Stimulated activated CD4-positive, alpha-beta T cell treated with anti-CD3 and anti-CD28 coated beads, TNF-alpha, amount 100 ng/mL, for 24 hours (primary cell): ENCODE measurements around the gene SLC6A18.

Experiments used
- DNase-seq, 3 experiments: peaks; one replicate each; pipeline ENCODE4 v3.0.0-alpha.2; 2020; ENCODE audit warnings: low read depth in 3 of 3

The SLC6A18 gene

DNA sequence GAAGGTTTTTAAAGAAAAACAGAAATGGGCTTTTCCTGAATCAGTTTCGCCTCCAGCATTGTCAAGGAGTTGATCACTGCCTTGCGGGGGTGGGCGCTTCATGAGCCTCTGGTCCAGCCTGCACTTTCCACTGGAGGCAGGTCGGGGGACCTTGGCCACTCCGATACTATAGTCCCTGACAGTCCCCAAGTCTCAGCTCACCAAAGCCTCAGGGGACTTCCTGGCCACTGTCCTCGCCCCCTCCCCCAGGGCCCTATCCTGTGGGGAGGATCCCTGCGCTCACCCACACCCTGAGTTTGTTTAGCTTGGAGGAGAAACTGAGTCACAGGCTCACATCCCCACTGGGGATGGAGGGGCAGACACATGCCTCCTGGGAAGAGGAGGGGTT, 22.4 kb upstream of the SLC6A18 start:
- DNase-seq = no peak

DNA sequence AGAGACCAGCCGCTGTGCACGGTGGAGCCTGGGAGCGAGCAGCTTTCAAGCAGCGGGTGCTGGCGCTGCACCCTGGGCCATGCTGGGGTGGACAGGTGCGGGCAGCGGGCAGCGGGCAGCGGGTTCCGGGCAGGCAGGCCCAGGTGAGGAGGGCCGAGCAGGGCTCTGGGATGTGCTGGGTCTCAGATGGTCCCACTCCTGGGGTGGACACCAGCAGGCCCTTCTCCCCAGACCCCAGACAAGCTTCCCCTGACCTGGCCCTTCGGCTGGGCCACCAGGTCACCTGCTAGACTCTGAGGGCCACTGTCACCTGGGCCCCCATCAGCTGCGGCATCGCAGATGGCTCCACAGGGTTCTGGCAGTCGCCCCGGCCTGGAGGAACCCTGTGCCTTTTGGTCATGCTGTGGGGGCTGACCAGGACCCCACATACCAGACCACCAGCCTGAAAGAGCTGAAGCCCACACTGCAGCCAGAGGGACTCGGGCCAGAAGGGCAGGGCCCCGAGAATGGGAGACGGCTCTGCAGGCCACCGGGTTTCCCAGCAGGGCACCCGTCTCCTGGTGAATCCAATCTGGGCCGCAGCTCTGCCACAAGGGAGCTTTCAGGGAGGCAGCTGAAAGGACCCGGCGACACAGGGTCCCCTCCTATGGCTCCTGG, 21.7 kb upstream of the SLC6A18 start:
- no peak for DNase-seq

DNA sequence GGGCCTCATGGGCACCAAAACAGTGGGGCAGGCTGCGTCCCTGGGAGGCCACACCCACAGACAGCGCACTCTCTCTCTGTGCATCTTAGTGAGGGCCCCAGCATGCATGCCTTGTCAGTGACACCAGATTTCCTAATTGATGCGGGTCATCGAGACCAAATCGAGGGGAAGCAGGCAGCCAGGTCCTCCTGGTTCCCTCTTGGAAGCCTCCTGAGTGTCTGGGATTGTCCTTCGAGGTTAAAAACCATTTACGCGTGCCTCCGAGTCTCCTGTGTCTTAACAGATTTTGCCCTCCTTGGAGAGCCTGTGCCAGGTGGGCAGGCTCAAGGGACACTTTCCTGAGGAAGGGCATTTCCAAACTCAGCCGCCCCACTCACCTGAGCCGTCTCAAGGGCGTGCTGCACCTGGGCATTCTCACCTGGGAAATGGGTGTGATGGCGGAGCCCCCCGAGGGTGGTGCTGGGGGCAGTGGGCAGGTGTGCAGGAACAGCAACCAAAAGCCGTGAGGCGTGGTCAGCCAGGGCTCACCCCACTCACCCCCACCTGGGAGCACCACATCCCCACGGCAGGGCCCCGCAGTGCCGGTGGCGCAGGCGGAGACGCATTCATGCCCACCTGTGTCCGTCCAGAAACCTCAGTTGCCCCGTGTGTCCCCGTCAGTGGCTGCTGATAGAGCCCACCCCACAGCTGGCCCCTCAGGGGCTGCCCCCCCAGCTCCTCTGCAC, 21.1 kb upstream of the SLC6A18 start:
- DNase-seq = no peak

DNA sequence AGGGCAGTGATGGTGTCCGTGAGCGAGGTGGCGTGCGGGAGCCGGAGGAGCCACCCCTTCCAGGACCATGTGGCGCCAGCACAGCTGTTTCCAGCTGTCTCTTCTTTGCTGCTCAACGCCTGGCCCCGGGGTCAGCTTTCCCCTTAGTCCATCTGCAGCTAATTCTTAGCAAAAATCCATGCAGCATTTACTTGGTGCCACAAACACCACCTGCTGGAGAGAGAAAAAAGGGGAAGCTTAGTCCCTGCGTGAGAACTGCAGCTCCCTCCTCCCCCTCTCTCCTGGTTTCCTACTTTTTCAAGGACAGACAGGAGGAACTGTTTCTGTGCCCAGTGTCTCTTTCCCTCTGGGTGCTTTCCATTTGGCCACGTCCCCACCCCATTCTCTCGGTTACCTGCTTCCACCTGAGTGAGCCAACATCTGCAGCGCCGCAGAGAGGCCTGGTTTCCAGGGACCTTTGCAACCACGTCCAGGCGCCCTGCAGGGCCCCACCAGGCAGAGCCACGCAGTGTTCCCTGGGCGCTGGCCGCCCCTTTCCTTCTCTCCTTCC, 20.4 kb upstream of the SLC6A18 start:
- DNase-seq = no peak

DNA sequence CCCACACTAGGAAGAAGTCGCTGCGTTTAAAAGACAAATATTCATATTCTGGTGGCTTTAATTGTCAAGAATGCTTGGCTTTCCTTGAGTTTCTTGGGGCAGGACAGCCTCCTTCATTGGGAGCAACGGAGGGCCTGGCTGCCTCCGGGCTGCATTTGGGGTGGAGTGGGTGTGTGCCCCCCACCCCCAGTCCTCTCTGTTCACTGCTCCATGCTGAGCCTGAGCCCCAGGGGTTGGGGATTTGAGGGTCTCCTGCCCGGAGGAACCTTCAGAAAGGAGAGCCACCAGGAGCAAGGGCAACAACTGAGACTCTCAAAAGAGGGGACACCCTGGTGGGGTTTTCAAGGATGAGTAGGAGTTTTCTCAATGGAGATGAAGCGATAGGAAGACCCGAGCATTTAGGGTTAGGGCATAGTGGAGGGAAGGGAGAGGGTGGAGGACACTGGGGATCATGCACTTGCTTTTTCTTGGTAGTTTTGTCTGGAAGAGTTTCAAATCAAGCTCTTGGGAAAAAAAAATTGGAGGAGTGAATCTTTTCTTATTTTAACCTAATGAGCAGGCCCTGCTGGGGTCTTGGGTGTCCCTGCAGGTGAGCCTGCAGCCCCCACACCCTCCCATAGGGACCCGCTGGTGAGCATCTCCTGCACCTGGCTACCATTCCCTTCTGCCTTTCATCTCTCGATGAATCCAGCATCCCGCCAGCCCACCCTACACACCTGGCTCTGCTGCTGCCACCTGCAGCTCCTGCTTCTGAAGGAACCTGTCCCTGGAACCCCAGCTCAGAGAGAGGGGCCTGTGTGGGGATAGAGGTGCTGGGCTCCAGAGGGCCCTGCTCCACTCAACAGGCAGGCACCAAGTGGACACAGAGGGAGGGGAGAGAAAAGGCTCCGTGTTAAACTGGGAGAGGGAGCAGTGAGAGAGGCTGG, 19.7 kb upstream of the SLC6A18 start:
- DNase-seq = no peak

DNA sequence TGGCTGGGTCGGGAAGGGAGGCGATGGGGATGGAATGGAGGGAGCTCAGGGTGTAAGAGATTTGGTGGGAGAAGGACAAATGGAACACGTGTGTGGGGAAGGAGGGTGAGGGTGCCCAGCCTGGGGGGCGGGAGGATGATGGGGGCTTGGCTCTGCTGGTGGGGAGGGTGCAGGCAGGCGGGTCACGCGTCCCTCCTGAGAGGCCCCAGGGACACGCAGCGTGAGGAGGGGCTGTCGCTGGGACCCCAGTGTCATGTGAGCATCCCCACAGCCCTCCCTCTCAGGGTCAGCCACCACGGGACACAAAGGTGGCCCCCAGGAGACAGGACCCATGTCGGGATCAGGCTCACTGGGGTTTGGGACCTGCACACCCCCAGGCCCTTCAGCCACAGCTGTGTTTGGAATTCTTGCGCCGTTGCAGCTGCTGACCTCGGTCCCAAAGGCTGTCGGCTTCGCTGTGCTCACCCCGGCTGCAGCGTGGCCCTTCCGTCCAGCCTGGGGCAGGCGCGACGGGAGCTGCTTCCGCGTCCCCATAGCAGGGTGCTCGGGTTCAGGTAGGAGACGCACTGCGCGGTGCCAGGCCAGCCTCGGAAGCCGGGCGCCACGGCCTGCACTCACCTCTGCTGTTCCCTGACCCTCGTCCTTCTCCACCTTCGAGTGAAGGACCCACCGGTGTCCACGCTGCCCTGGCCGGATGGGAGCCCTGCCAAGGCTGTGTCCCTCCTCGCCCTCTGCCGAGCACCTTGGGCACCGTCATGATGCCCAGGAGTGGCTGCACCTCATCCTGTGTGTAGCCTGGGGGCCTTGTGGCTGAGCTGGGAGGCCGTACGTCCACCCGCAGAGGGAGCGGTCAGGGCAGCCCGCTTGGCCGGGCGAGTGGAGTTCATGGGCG, 18.4 kb upstream of the SLC6A18 start:
- DNase-seq = no peak

DNA sequence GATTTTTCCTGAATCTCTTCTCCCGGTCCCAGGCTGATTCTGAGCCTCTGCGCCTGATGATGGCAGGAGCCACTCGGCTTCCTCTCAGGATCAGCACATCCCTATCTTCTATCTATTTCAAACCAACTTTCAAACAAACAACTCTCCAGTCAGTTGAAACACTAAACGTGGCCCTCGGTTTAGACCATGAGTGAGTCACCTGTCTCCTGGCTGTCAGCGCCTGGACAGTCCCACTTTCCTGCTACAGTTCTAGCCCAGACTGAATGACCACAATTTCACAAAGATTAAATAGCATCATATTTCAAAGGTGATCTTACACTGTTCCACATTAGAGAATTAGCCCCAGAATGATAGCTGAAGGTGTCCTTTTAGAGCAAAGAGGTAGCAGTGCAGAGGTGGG, 17.6 kb upstream of the SLC6A18 start:
- DNase-seq = no peak

DNA sequence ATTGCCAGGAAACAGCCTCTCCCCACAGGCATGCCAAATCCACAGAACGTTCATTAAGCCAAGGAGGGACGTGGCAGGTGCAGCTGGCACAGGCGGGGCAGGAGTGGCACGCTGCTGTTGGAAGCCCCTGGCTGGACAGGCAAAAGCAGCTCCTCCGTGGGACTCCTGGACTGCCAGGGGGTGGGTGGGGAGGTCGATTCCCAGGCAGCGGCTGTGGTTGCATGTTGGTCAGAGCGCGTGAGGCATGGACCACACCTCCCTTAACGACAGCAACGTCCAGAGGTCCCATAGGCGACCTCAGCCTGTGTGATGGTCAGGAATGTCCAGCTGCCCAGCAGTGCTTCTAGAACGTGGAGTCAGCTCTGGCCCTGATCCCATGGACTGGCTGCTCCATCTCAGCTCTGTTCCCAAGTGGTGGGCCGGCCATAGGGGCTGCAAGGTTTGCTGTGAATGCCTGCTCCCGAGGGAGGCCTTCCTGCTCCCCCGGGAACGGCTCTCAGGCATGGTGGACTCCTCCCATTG, 16.9 kb upstream of the SLC6A18 start:
- no peak for DNase-seq

DNA sequence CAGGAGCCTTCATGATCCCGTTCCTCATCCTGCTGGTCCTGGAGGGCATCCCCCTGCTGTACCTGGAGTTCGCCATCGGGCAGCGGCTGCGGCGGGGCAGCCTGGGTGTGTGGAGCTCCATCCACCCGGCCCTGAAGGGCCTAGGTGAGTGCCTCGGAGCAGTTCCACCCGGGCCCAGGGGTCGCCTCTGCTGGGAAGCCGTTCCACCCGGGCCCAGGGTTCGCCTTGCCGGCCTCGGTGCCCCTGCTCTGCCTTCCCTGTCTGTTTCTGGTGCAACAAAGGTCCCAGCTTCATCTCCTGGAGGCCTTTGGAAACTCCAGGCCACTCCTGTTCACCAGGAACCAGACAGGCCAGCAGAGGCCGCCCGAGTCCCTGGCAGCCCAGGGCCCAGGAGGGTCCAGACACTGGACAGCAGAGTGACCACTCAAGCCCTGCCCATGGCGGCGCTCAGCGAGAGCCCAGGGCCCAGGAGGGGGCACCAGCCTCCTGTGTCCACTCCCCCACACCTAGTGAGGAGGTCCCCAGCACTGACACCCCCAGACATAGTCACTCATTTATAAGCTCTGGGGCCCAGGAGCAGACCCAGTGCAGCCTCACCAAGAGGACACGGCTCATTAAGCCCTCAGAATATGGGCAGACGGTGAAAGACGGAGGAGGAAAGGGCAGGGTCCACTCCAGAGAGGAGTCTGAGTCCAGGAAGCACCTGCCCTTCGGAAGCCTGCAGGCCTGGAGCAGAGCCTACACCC, 16.3 kb upstream of the SLC6A18 start:
- no peak for DNase-seq

DNA sequence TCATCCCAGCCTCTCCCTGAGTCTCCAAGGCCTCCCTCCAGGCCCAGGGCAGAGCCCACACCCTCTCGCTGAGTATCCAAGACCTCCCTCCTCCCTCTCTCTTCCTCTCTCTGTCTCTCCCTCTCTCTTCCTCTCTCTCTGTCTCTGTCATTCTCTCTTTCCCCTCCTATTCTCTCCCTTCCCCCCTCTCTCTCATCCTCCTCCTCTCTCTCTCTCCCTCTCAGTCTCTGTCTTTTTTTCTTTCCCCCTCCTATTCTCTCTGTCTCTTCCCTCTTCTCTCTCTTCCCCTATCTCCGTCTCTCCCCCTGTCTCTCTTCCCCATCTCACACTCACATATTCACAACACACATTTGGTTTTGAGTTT, 15.7 kb upstream of the SLC6A18 start:
- no peak for DNase-seq

DNA sequence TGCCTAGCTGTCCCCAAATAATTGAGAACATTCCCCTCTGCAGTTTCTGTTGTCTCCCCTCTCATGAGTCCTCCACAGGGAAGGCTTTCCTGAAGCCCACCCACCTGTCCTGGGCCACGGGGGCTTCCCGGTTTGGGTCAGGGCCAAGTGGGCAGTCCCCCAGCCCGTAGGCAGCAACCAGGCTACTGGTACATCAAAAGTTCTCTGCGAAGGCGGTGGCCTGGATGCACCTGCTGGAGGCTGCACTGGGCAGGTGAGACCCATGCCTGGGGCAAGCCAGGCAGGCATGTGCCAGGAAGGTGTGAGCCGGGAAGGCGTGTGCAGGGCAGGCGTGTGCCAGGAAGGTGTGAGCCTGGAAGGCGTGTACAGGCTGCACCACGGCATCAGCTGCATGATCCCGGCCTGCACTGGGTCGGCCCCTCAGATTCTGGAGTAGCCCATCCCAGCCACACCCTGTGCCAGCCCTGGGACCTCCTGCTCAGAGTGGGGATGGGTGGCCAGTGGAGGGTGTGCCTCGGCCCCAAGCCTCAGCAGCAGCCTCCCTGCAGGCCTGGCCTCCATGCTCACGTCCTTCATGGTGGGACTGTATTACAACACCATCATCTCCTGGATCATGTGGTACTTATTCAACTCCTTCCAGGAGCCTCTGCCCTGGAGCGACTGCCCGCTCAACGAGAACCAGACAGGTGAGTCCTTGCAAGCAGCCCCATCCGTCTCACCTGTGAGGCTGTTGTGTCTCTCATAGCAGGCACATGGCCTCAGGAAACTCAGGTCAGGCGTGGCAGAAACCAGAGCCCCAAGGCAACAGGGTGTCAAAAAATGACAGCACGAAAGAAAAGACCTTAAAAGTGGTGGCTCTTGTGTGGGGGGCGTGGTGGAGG, 15.0 kb upstream of the SLC6A18 start:
- DNase-seq = no peak

DNA sequence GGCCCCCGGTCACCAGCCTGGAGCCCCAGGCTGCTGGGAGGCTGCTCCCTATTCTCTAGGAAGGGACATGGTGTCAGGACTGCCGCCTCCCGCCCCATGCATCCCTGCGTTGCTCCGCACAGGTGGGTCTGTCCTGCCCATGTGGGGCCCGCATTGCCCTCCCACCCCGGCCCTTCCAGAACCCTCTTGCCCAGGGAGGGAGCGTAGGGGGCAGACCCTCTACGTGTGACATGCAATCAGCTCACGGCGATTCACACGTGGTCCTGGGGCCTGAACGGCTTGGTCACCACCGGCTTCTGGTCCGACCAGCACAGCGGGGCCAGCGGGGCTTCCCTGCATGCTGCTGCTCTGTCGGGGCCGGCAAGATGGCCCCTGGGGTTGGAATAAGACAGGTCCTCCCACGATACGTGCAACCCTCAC, 14.3 kb upstream of the SLC6A18 start:
- no peak for DNase-seq

DNA sequence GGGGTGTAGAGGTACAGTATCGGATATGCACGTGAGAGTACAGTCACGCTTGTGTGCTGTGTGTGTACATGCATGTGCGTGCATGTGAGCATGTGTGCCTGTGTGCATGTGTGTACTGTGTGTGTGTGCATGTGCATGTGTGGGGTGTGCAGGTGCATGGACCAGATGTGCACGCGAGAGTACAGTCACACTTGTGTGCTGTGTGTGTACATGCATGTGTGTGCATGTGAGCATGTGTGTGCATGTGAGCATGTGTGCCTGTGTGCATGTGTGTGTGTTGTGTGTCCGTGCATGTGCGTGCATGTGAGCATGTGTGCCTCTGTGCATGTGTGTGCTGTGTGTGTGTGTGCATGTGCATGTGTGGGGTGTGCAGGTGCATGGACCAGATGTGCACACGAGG, 13.5 kb upstream of the SLC6A18 start:
- DNase-seq = no peak

DNA sequence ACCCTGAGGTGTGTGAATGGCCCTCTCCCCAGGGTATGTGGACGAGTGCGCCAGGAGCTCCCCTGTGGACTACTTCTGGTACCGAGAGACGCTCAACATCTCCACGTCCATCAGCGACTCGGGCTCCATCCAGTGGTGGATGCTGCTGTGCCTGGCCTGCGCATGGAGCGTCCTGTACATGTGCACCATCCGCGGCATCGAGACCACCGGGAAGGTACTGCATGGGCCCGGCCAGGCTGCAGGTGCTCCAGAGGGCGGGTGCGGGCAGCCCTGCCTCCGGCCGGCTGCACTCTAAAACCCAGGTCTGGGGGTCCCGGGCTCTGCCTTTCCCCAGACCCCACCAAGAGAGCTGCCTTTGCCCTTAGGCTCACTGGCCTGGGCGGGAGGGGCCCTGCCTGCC, 12.9 kb upstream of the SLC6A18 start:
- no peak for DNase-seq

DNA sequence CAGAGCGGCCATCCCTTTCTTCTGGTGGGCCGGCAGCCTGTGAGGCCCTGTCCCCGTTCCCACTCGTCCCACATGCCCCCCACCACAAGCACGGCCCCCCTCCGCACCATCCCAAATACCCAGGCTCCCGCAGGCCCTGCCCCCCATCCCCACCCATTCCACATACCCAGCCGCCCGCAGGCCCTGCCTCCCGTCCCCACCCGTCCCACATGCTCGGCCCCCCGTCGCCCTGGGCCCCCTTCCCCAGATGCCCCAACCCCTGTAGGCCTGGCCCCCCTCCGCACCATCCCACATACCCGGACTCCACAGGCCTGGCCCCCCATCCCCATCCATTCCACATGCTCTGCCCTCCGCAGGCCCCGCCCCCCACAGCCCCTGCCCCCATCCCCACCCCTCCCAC, 12.3 kb upstream of the SLC6A18 start:
- DNase-seq = no peak

DNA sequence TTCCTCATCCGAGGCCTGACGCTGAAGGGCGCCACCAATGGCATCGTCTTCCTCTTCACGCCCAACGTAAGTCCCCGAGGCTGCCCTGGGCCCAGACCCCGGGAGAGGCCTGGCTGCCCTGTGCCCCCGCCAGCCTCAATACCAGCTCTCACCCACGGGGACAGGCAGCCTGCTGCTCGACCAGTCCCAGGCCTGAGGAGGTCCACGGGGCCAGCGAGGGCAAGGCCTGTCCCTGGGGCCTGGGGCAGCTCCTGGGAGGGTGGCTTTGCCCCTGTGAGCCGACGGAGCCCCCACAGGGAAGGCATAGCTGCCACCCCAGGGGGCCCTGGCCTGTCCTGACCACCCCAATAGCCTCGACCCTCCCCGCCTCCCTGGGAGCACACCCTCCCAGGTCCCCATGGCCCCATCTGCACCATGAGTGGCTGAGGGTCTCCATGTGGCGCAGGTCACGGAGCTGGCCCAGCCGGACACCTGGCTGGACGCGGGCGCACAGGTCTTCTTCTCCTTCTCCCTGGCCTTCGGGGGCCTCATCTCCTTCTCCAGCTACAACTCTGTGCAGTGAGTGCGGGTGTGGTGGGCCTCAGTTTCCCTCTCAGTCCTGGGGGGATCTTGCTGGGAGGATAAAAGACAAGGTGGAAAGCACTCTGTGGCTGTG, 11.5 kb upstream of the SLC6A18 start:
- no peak for DNase-seq

DNA sequence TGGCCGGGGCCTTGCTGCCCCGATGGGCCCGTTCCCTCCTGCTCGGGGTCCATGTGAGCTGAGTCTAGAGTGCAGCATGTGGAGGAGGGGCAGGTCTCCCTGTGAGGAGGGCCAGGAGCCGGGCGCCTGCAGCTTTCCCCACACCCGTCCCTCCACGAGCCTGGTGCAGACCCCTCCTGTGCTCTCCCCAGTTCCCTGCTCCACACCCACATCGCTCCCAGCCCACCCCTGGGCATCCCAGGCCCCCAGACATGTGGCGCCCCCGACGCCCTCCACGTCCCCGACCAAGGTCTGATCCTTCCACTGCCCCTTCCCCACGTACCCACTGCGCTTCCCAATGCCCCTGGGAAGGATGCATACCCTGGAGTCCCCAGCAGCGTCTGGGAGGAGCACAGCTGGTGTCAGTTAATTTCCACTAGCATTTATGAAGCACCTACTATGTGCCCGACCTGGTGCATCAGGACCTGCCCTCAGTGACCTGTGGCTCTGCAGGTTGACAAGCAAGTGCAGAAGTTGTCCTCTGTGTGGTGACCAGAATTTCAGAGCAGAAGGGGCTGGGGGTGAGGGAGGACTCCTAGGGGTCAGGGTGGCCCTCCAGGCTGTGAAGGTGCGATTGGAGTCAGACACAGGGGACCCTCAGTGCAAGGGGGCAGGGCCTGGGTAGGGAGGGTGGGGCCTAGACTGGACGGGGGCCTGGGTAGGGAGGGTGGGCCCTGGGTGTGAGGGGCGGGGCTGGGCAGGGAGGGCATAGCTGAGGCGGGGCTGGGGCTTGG, 10.8 kb upstream of the SLC6A18 start:
- no peak for DNase-seq

DNA sequence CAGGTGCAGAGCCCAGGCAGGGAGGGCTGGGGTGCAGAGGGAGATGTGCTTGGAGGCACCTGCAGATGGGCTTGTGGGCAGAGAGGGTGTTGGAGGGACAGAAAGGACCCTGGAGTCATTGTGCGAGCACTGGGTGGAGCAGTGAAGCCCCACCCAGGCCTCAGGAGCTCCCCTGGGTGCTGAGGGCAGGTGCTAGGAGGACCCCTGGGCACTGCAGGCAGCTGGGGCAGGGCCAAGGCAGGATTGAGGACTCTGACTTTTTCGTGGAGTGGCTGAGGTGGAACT, 10.3 kb upstream of the SLC6A18 start:
- DNase-seq = no peak
